ENCODE measurements around the gene PCNT.

Gene PCNT

GRCh38 chr21:46336603-46337002 lies 12.6 kb downstream of the PCNT start:
- H3K36me3 Mint-ChIP-seq (ENCODE audit: low read depth), result peaks cover 35% of the 10 kb centered on the region
- peaks cover 4% of the 10 kb centered on the region for H3K4me1 Mint-ChIP-seq (ENCODE audit: low read depth)
- H3K27me3 Mint-ChIP-seq (ENCODE audit: low read depth), result no peaks in the 10 kb centered on the region
- H3K4me3 Mint-ChIP-seq, result no peak overlapping the region
- no peak overlapping the region for H3K27ac Mint-ChIP-seq
- H3K9me3 Mint-ChIP-seq, result no peaks in the 10 kb centered on the region

- Mint-ChIP-seq H3K9me3 (no peaks in the 10 kb centered on the region), H3K27me3 (ENCODE audit: low read depth) (no peaks in the 10 kb centered on the region), H3K36me3 (ENCODE audit: low read depth) (peaks cover 43% of the 10 kb centered on the region), H3K27ac (no peak overlapping the region), H3K4me3 (no peak overlapping the region), H3K4me1 (ENCODE audit: low read depth) (peaks cover 4% of the 10 kb centered on the region)
Observed at GRCh38 chr21:46340998-46341397, 17.0 kb downstream of the PCNT start.

- Mint-ChIP-seq H3K9me3 (no peaks in the 10 kb centered on the region), H3K4me3 (no peak overlapping the region), H3K27ac (no peak overlapping the region), H3K27me3 (ENCODE audit: low read depth) (no peaks in the 10 kb centered on the region), H3K4me1 (ENCODE audit: low read depth) (no peaks in the 10 kb centered on the region), H3K36me3 (ENCODE audit: low read depth) (peaks cover 37% of the 10 kb centered on the region)
Observed at GRCh38 chr21:46344219-46344915, 20.4 kb downstream of the PCNT start.

DNA sequence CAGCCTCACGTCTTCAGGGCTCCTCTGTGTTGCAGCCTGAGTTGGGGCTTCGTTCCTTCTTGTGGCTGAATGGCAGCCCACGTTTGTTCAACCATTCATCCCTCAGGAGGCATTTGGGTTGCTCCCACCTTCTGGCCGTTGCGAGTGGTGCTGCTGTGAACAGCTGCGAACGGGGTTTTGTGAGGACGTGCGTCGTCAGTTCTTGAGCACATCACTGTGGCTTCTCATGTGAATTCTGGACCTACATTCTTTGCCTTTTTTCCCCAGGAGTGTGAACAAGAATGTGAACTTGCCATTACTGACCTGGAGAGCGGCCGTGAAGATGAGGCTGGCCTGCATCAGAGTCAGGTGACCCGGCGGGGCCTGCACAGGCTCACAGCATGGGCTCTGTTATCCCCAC lies 21.9 kb downstream of the PCNT start:
- no peaks in the 10 kb centered on the region for H3K9me3 Mint-ChIP-seq
- H3K27me3 Mint-ChIP-seq (ENCODE audit: low read depth), result no peaks in the 10 kb centered on the region
- H3K4me1 Mint-ChIP-seq (ENCODE audit: low read depth), result no peaks in the 10 kb centered on the region
- H3K4me3 Mint-ChIP-seq, result no peak overlapping the region
- H3K27ac Mint-ChIP-seq, result no peak overlapping the region
- peaks cover 33% of the 10 kb centered on the region for H3K36me3 Mint-ChIP-seq (ENCODE audit: low read depth)

DNA sequence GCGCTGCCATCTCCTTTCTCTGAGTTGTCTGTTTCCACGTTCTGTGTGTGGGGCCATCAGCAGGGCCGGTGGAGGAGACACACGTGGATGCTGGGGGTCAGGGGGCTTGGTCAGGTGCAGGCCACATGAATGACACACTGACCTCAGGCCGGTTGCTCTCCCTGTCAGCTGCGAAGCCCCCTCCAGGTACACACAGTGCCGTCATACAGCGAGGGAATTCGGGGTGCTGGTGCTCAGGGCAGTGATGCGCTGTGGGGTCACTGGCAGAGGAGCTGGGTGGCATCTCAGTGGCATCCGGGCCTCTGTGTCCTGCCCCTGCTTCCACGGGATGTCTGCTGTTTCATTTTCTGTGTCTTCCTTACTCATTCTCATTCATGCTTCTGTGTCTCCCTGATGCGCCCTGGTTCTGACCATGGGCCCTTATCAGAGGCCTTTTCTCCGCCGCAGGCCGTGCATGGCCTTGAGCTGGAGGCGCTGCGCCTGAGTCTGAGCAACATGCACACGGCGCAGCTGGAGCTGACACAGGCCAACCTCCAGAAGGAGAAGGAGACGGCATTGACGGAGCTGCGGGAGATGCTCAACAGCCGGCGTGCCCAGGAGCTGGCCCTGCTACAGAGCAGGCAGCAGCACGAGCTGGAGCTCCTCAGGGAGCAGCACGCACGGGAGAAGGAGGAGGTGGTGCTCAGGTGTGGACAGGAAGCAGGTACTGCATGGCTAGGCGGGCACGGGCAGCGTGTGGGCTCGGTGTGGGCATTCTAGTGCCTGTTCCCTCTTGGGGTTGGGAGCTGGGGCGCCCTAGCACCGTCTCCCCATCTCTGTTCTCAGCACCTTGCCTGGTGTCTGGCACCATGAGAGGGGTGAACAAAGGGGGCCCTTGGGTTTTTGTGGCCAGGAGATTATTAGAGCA lies 22.6 kb downstream of the PCNT start:
- H3K36me3 Mint-ChIP-seq (ENCODE audit: low read depth), result peaks cover 39% of the 10 kb centered on the region
- no peaks in the 10 kb centered on the region for H3K27me3 Mint-ChIP-seq (ENCODE audit: low read depth)
- H3K4me1 Mint-ChIP-seq (ENCODE audit: low read depth), result no peaks in the 10 kb centered on the region
- no peak overlapping the region for H3K27ac Mint-ChIP-seq
- H3K4me3 Mint-ChIP-seq, result no peak overlapping the region
- H3K9me3 Mint-ChIP-seq, result no peaks in the 10 kb centered on the region

DNA sequence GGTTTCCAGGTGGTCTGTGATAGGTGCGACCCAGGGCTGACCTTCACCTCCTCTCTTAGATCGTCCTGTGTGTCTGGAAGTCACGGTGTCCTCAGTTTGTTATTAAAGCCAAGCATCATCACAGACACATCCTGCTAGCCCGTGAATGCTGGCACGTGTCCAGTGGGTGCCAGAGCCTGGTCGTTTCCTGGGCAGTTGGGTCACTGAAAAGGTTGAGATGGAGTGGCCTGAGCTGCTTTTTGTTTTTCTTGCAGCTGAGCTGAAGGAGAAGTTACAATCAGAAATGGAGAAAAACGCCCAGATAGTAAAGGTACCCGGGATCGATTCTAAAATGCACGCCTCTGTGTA lies 23.2 kb downstream of the PCNT start:
- H3K4me3 Mint-ChIP-seq, result no peak overlapping the region
- H3K27me3 Mint-ChIP-seq (ENCODE audit: low read depth), result no peaks in the 10 kb centered on the region
- H3K4me1 Mint-ChIP-seq (ENCODE audit: low read depth), result no peaks in the 10 kb centered on the region
- no peaks in the 10 kb centered on the region for H3K9me3 Mint-ChIP-seq
- H3K27ac Mint-ChIP-seq, result no peak overlapping the region
- peaks cover 40% of the 10 kb centered on the region for H3K36me3 Mint-ChIP-seq (ENCODE audit: low read depth)

DNA sequence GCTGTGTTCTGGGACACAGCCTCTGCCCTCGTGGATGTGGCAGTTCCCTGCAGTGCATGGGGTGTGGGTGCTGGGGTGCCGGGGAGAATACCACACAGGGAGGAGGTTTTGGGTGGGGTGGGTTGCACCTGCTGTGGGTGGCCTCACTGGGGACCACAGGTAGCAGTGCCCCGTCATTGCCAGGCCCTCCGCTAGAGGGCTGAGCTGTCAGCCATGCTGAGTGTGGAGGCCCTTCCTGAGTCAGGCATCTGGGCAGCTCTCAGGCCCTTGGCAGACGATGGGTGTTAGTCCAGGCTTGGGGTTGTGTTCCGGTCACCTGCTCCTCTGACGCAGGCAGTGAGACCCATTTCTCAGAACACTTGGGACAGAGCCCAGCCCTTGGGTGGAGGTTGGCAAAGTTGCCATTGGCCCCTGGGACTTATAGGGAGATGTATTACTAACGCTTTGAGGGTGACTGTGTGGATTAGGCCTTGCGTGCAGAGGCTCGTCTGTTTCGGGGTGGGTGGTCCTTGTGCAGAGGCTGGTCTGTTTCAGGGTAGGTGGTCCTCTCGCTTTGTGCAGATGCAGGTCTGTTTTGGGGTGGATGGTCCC lies 23.9 kb downstream of the PCNT start:
- H3K36me3 Mint-ChIP-seq (ENCODE audit: low read depth), result peaks cover 37% of the 10 kb centered on the region
- H3K4me3 Mint-ChIP-seq, result no peak overlapping the region

GRCh38 chr21:46349134-46349760 lies 25.3 kb downstream of the PCNT start:
- Mint-ChIP-seq H3K27me3 (ENCODE audit: low read depth) (no peaks in the 10 kb centered on the region), H3K27ac (no peak overlapping the region), H3K4me1 (ENCODE audit: low read depth) (no peaks in the 10 kb centered on the region), H3K9me3 (no peaks in the 10 kb centered on the region), H3K4me3 (no peak overlapping the region), H3K36me3 (ENCODE audit: low read depth) (peaks cover 40% of the 10 kb centered on the region)

More for the DNA sequence above, 23.9 kb downstream of the PCNT start:
- H3K27me3 Mint-ChIP-seq (ENCODE audit: low read depth), result no peaks in the 10 kb centered on the region
- no peaks in the 10 kb centered on the region for H3K9me3 Mint-ChIP-seq
- no peak overlapping the region for H3K27ac Mint-ChIP-seq
- no peaks in the 10 kb centered on the region for H3K4me1 Mint-ChIP-seq (ENCODE audit: low read depth)

- Mint-ChIP-seq H3K9me3 (no peaks in the 10 kb centered on the region), H3K27me3 (ENCODE audit: low read depth) (no peaks in the 10 kb centered on the region), H3K27ac (no peak overlapping the region), H3K4me1 (ENCODE audit: low read depth) (no peaks in the 10 kb centered on the region), H3K36me3 (ENCODE audit: low read depth) (peaks cover 39% of the 10 kb centered on the region), H3K4me3 (no peak overlapping the region)
Observed at GRCh38 chr21:46350571-46350970, 26.6 kb downstream of the PCNT start.

DNA sequence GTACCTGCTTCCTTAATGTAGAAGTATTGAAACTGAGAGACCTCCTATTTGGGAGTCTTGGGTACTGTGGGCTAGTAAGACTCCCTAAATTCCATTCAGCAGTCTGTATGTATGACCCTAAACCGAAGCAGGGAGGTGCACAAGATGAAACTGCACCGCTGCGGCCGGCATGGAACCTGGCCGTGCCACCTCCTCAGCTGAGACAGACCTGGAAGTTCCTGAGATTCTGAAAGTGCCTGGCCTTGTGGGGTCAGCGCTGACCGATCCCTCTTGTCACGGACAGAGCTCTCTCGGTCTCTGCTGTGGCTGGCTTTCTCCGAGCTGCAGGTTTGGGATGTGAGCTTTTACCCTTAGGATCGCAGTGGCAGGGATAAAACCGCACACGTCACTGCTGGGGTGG lies 27.0 kb downstream of the PCNT start:
- Mint-ChIP-seq H3K4me3 (no peak overlapping the region), H3K36me3 (ENCODE audit: low read depth) (peaks cover 36% of the 10 kb centered on the region), H3K27ac (no peak overlapping the region), H3K9me3 (no peaks in the 10 kb centered on the region), H3K27me3 (ENCODE audit: low read depth) (no peaks in the 10 kb centered on the region), H3K4me1 (ENCODE audit: low read depth) (no peaks in the 10 kb centered on the region)

GRCh38 chr21:46351476-46352163 lies 27.7 kb downstream of the PCNT start:
- Mint-ChIP-seq H3K4me1 (ENCODE audit: low read depth) (no peaks in the 10 kb centered on the region), H3K27me3 (ENCODE audit: low read depth) (no peaks in the 10 kb centered on the region), H3K36me3 (ENCODE audit: low read depth) (peaks cover 36% of the 10 kb centered on the region), H3K9me3 (no peaks in the 10 kb centered on the region), H3K4me3 (no peak overlapping the region), H3K27ac (no peak overlapping the region)

DNA sequence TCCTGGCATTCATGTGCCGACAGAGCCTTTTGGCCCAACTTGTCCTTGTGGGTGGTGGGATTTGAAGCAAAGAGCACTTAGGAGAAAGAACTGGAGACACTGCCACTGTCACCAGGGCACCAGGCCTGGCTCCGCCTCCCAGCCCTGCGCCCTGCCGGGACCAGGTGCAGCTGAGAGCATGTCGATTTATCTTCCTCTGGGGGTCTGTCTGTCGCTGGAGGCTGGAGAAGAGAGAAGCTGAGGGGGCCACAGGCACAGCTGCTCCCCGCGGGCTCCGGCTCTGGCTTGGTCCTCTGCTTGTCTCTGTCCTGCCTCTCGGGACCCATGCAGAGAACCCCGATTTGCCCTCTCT lies 28.2 kb downstream of the PCNT start:
- Mint-ChIP-seq H3K27ac (no peak overlapping the region), H3K4me3 (no peak overlapping the region), H3K36me3 (ENCODE audit: low read depth) (peaks cover 39% of the 10 kb centered on the region), H3K27me3 (ENCODE audit: low read depth) (no peaks in the 10 kb centered on the region), H3K4me1 (ENCODE audit: low read depth) (no peaks in the 10 kb centered on the region), H3K9me3 (no peaks in the 10 kb centered on the region)

- peaks cover 36% of the 10 kb centered on the region for H3K36me3 Mint-ChIP-seq (ENCODE audit: low read depth)
- no peak overlapping the region for H3K27ac Mint-ChIP-seq
- no peaks in the 10 kb centered on the region for H3K4me1 Mint-ChIP-seq (ENCODE audit: low read depth)
- no peak overlapping the region for H3K4me3 Mint-ChIP-seq
- H3K9me3 Mint-ChIP-seq, result no peaks in the 10 kb centered on the region
- no peaks in the 10 kb centered on the region for H3K27me3 Mint-ChIP-seq (ENCODE audit: low read depth)
Observed at GRCh38 chr21:46352913-46353312, 29.0 kb downstream of the PCNT start.

GRCh38 chr21:46354046-46354445 lies 30.1 kb downstream of the PCNT start:
- Mint-ChIP-seq H3K36me3 (ENCODE audit: low read depth) (peaks cover 28% of the 10 kb centered on the region), H3K27me3 (ENCODE audit: low read depth) (no peaks in the 10 kb centered on the region), H3K27ac (no peak overlapping the region), H3K9me3 (no peaks in the 10 kb centered on the region), H3K4me1 (ENCODE audit: low read depth) (no peaks in the 10 kb centered on the region), H3K4me3 (no peak overlapping the region)
